H1 (cell line): Measurements from ENCODE around the gene VOPP1. TPM values are rescaled to one million over a fixed set of nuclear protein-coding genes. Genes with fewer than 3 reads are reported as not detected.

Experiments used
- CTCF ChIA-PET: fragments of 300-600 bp; sonication (Branson Sonifier 250); formaldehyde crosslinking; loops from one replicate; lab custom pipeline; 2021; ENCODE audit not compliant: partially characterized antibody; lab: Charles Lee
- POLR2A ChIA-PET: fragments of 300-600 bp; sonication (Branson Sonifier 250); formaldehyde crosslinking; loops from one replicate; lab custom pipeline; 2021; ENCODE audit warnings: inconsistent platforms; ENCODE audit not compliant: partially characterized antibody; lab: Charles Lee
- DNase-seq, 2 experiments: peaks; one replicate each; pipeline versions ENCODE4 v3.0.0 to v3.0.0-alpha.2; 2010 to 2022; ENCODE audit warnings: low spot score in 2 of 2, low read depth in 1 of 2, mixed read lengths in 1 of 2
- FAIRE-seq: peaks from 2 replicates; lab custom pipeline; 2011; peaks lifted over from hg19 to GRCh38; lab: Jason Lieb, UNC
- H2AFZ ChIP-seq: 2 replicates; pipeline ENCODE4 v1.8.1; 2012; ENCODE audit warnings: low read length, inconsistent platforms
- H2AK5ac ChIP-seq: 2 replicates; pipeline ENCODE4 v1.6.1; 2013; ENCODE audit warnings: low read depth, low read length
- H2BK120ac ChIP-seq: replicated peaks from 2 replicates; pipeline ENCODE3; 2013; ENCODE audit warnings: low read depth, low read length, inconsistent platforms
- H2BK12ac ChIP-seq: 2 replicates; pipeline ENCODE4 v1.6.1; 2013; ENCODE audit warnings: low read depth, low read length
- H2BK15ac ChIP-seq: 2 replicates; pipeline ENCODE4 v1.6.1; 2013; ENCODE audit warnings: low read length
- H2BK20ac ChIP-seq: 2 replicates; pipeline ENCODE4 v1.6.1; 2013; ENCODE audit warnings: low read length
- H2BK5ac ChIP-seq: 2 replicates; pipeline ENCODE4 v1.6.1; 2013; ENCODE audit warnings: low read depth, low read length
- H3K14ac ChIP-seq: 2 replicates; pipeline ENCODE4 v1.6.1; 2013; ENCODE audit warnings: inconsistent platforms; ENCODE audit not compliant: insufficient read length
- H3K18ac ChIP-seq: 2 replicates; pipeline ENCODE4 v1.6.1; 2013; ENCODE audit warnings: low read length; ENCODE audit errors: extremely low read depth
- H3K23ac ChIP-seq: 2 replicates; pipeline ENCODE4 v1.6.1; 2013; ENCODE audit warnings: inconsistent platforms; ENCODE audit not compliant: insufficient read length
- H3K23me2 ChIP-seq: 2 replicates; pipeline ENCODE4 v1.6.1; 2013; ENCODE audit warnings: low read depth, low read length
- H3K27ac ChIP-seq: 2 replicates; pipeline ENCODE4 v1.6.1; 2011; ENCODE audit warnings: low read depth, low read length, inconsistent platforms
- H3K27me3 ChIP-seq, 4 experiments: replicated peaks in 1 of 4; 1 replicate in 1 of 4; 2 replicates in 3 of 4; pipeline versions ENCODE4 v1.6.1 to v1.8.1; 2011 to 2013; ENCODE audit warnings: low read length in 3 of 4, mild to moderate bottlenecking in 3 of 4, inconsistent platforms in 2 of 4, mixed read lengths in 2 of 4, moderate library complexity in 1 of 4; ENCODE audit not compliant: control insufficient read depth in 3 of 4, insufficient read depth in 3 of 4; ENCODE audit errors: extremely low read depth in 1 of 4
- H3K36me3 ChIP-seq, 4 experiments: 2 replicates each; pipeline versions ENCODE4 v1.6.1 to v1.8.1; 2011 to 2013; ENCODE audit warnings: mild to moderate bottlenecking in 4 of 4, low read length in 3 of 4, moderate library complexity in 2 of 4, control low read depth in 1 of 4, inconsistent platforms in 1 of 4; ENCODE audit not compliant: insufficient read depth in 4 of 4, control insufficient read depth in 2 of 4
- H3K4ac ChIP-seq: replicated peaks from 2 replicates; pipeline ENCODE3; 2013; ENCODE audit warnings: low read length, low read depth, mixed read lengths, inconsistent platforms; ENCODE audit not compliant: insufficient read length
- H3K4me1 ChIP-seq, 4 experiments: replicated peaks in 1 of 4; 1 replicate in 1 of 4; 2 replicates in 3 of 4; pipeline versions ENCODE4 v1.6.1 to v1.8.1; 2011 to 2013; ENCODE audit warnings: low read length in 3 of 4, inconsistent platforms in 2 of 4, mixed read lengths in 1 of 4; ENCODE audit not compliant: insufficient read depth in 4 of 4, control insufficient read depth in 3 of 4
- H3K4me2 ChIP-seq, 2 experiments: 2 replicates each; pipeline versions ENCODE4 v1.6.1 to v1.8.1; 2011 to 2013; ENCODE audit warnings: low read depth in 2 of 2, low read length in 2 of 2, control low read depth in 1 of 2, inconsistent platforms in 1 of 2, mild to moderate bottlenecking in 1 of 2; ENCODE audit not compliant: insufficient read depth in 1 of 2
- H3K4me3 ChIP-seq, 4 experiments: fragments of 200-600, 300-600 bp in 1 of 4; sonication (generic), shearing (Covaris generic), sonication (Bioruptor Twin) in 1 of 4; 2 replicates each; pipeline versions ENCODE4 v1.5.1 to v1.8.1; 2011 to 2016; ENCODE audit warnings: low read length in 4 of 4, low read depth in 3 of 4, control low read depth in 2 of 4, inconsistent platforms in 2 of 4, mild to moderate bottlenecking in 2 of 4, mixed read lengths in 1 of 4, moderate library complexity in 1 of 4; ENCODE audit not compliant: insufficient read depth in 2 of 4; ENCODE audit errors: extremely low read depth in 1 of 4
- H3K56ac ChIP-seq: replicated peaks from 2 replicates; pipeline ENCODE3; 2013; ENCODE audit warnings: low read depth, mild to moderate bottlenecking, mixed read lengths, low read length, inconsistent platforms; ENCODE audit not compliant: insufficient read length
- H3K79me1 ChIP-seq: 2 replicates; pipeline ENCODE4 v1.6.1; 2013; ENCODE audit warnings: low read depth, low read length, control low read depth
- H3K79me2 ChIP-seq, 2 experiments: 2 replicates each; pipeline versions ENCODE4 v1.6.1 to v1.8.1; 2012 to 2013; ENCODE audit warnings: low read length in 2 of 2, mild to moderate bottlenecking in 2 of 2, inconsistent platforms in 1 of 2; ENCODE audit not compliant: insufficient read depth in 2 of 2, control insufficient read depth in 1 of 2
- H3K9ac ChIP-seq, 4 experiments: replicated peaks in 1 of 4; 1 replicate in 1 of 4; 2 replicates in 3 of 4; pipeline versions ENCODE4 v1.6.1 to v1.8.1; 2011 to 2013; ENCODE audit warnings: low read depth in 3 of 4, low read length in 3 of 4, control low read depth in 2 of 4, mild to moderate bottlenecking in 2 of 4, moderate library complexity in 2 of 4, inconsistent platforms in 1 of 4; ENCODE audit errors: extremely low read depth in 1 of 4
- H3K9me3 ChIP-seq, 2 experiments: 2 replicates each; pipeline versions ENCODE4 v1.6.1 to v1.8.1; 2012 to 2013; ENCODE audit warnings: mild to moderate bottlenecking in 2 of 2, moderate library complexity in 2 of 2, control low read depth in 1 of 2, inconsistent platforms in 1 of 2, low read depth in 1 of 2, low read length in 1 of 2, mixed read lengths in 1 of 2; ENCODE audit not compliant: insufficient read depth in 2 of 2
- H4K20me1 ChIP-seq, 2 experiments: replicated peaks in 1 of 2; 2 replicates each; pipeline versions ENCODE3 to v1.8.1; 2011 to 2013; ENCODE audit warnings: inconsistent platforms in 2 of 2, low read length in 2 of 2, mild to moderate bottlenecking in 1 of 2; ENCODE audit not compliant: insufficient read depth in 2 of 2, control insufficient read depth in 1 of 2
- H4K5ac ChIP-seq: 2 replicates; pipeline ENCODE4 v1.6.1; 2013; ENCODE audit warnings: low read length, low read depth, mixed read lengths, inconsistent platforms; ENCODE audit not compliant: insufficient read length
- H4K8ac ChIP-seq: 2 replicates; pipeline ENCODE4 v1.8.0; 2013; ENCODE audit warnings: mild to moderate bottlenecking, moderate library complexity, low read length, inconsistent platforms; ENCODE audit not compliant: insufficient read depth; ENCODE audit errors: extremely low read depth
- H4K91ac ChIP-seq: replicated peaks from 2 replicates; pipeline ENCODE3; 2013; ENCODE audit warnings: low read length, mixed read lengths, inconsistent platforms; ENCODE audit not compliant: insufficient read length
- BCL11A ChIP-seq, 2 experiments: IDR thresholded peaks; one replicate each; pipeline ENCODE4 v1.6.1; 2011; ENCODE audit warnings: low read depth in 2 of 2, low read length in 2 of 2, mild to moderate bottlenecking in 2 of 2
- EZH2 ChIP-seq: fragments of 200-600 bp; sonication (generic); IDR thresholded peaks from 2 replicates; pipeline ENCODE4 v1.7.1; 2012; ENCODE audit warnings: low read depth, mild to moderate bottlenecking, moderate library complexity, low read length, inconsistent platforms; ENCODE audit not compliant: severe bottlenecking
- HDAC6 ChIP-seq: IDR thresholded peaks from one replicate; pipeline ENCODE4 v1.7.1; 2012; ENCODE audit warnings: low read depth, mild to moderate bottlenecking, inconsistent platforms, low read length, moderate library complexity
- JUN ChIP-seq: IDR thresholded peaks from 2 replicates; pipeline ENCODE4 v1.6.1; 2011; ENCODE audit warnings: low read depth, mild to moderate bottlenecking, improper control_type of control experiment, low read length
- POU5F1 ChIP-seq: IDR thresholded peaks from 2 replicates; pipeline ENCODE4 v1.6.1; 2011; ENCODE audit warnings: low read depth, mild to moderate bottlenecking, low read length, moderate library complexity
- RFX5 ChIP-seq: IDR thresholded peaks from 2 replicates; pipeline ENCODE4 v1.6.1; 2011; ENCODE audit warnings: low read depth, low read length, improper control_type of control experiment, borderline replicate concordance
- SIRT6 ChIP-seq: IDR thresholded peaks from one replicate; pipeline ENCODE4 v1.7.1; 2012; ENCODE audit warnings: low read length, inconsistent platforms
- SP1 ChIP-seq: IDR thresholded peaks from 2 replicates; pipeline ENCODE4 v1.6.1; 2011; ENCODE audit warnings: low read depth, low read length
- WGBS, 2 experiments: shearing (Covaris generic) in 1 of 2; methylation state at CpG; one replicate each; pipeline versions ENCODE4 v1.1.6 to v1.1.7; 2013 to 2015; ENCODE audit warnings: low lambda C conversion rate in 2 of 2, mixed read lengths in 2 of 2, inconsistent platforms in 1 of 2, low coverage in 1 of 2, missing lambda C conversion rate in 1 of 2; ENCODE audit not compliant: insufficient replicate concordance in 2 of 2, insufficient coverage in 1 of 2, insufficient read length in 1 of 2; ENCODE audit errors: extremely low coverage in 1 of 2, missing lambda C conversion rate in 1 of 2; 5-methylcytosine and 5-hydroxymethylcytosine counted together
- polyA plus RNA-seq, 7 experiments: library from polyadenylated mRNA; depleted of rRNA in 3 of 7; stranded (reverse) in 5 of 7; unstranded in 2 of 7; fragments of >200 nt in 5 of 7; fragments of 200-250 nt in 2 of 7; gene quantifications; 1 replicate in 5 of 7; 2 replicates in 1 of 7; 4 replicates in 1 of 7; pipeline versions ENCODE4 v1.2.1 to v1.2.3, GENCODE V29; 2011 to 2013; ENCODE audit warnings: missing spikeins in 2 of 7, mixed read lengths in 2 of 7
- total RNA-seq: library from RNA; stranded (reverse); fragmentation: NEBNext Ultra II Directional; extraction: Animal tissue kit (Norgen Biotek cat#: 25700); gene quantifications from 2 replicates; pipeline ENCODE4 v1.2.1, GENCODE V29; 2021
- TF ChIP-seq, protein P1 (sequence below): IDR thresholded peaks from 2 replicates; pipeline ENCODE4 v1.6.1; 2011; ENCODE audit warnings: low read length, improper control_type of control experiment

Gene VOPP1
- total and polyA plus RNA-seq, 2 of the 8 experiments (the other 6 are each of a cell fraction or from before 2014, with no cell fraction given): 44.7 to 83.0 TPM

DNA sequence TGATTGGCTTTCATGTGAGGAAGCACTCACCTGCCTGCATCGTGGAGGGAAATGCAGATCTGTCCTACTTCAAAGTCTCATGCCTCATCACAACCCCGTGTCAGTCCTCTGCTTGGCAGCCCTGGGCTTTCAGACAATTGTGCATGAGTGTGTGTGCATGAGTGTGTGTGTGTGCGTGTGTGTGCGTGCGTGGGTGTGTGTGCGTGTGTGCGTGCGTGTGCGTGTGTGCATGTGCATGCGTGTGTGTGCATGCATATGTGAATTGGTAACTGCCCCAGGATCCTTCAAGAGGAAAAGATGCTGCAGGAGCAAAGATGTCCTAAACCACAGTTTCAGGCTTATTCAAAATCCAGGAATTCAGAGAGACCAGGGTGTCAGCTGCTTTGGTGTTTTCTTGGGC lies 135.8 kb downstream of the VOPP1 start:
- Histone ChIP-seq H3K23ac (no peak overlapping the region), H3K4me3 (no peak overlapping the region), H3K14ac (no peak overlapping the region), H3K4me2 (no peak overlapping the region), H3K4ac (no peak overlapping the region), H4K91ac (no peak overlapping the region), H3K4me1 (no peaks in the 10 kb centered on the region; a peak in 1 of 7 replicates), H2BK120ac (no peak overlapping the region), H4K5ac (no peak overlapping the region), H4K8ac (no peak overlapping the region), H3K23me2 (no peaks in the 10 kb centered on the region), H3K36me3 (no peaks in the 10 kb centered on the region), H2BK20ac (no peak overlapping the region), H3K27me3 (no peaks in the 10 kb centered on the region), H2AFZ (no peak overlapping the region), H4K20me1 (no peaks in the 10 kb centered on the region), H3K56ac (no peak overlapping the region), H3K27ac (no peak overlapping the region), H2AK5ac (no peak overlapping the region), H2BK15ac (no peak overlapping the region), H3K79me2 (no peaks in the 10 kb centered on the region), H2BK12ac (no peak overlapping the region), H3K79me1 (no peaks in the 10 kb centered on the region), H2BK5ac (no peak overlapping the region), H3K18ac (no peak overlapping the region), H3K9me3 (no peaks in the 10 kb centered on the region), H3K9ac (no peak overlapping the region)
- POLR2A ChIA-PET: no interaction called here
- CTCF ChIA-PET: interaction anchor here (1.0 to 5.2 kb wide), 4 partner anchors 13 to 157 kb away, joined by 3 to 23 read pairs (median 4); no protein-coding TSS in a partner anchor
- no peak for FAIRE-seq
- WGBS, 2 experiments: 85% methylated on average over 10 of the region's 10 CpGs; no CpG with 5 or more reads in 1 of the 2 experiments
- DNase-seq: no peak
- no peak for TF ChIP-seq RFX5
- no peak for TF ChIP-seq POU5F1
- no peak for TF ChIP-seq EZH2
- TF ChIP-seq SIRT6: no peak
- TF ChIP-seq JUN: no peak
- no peak for TF ChIP-seq HDAC6
- TF ChIP-seq, protein P1, sequence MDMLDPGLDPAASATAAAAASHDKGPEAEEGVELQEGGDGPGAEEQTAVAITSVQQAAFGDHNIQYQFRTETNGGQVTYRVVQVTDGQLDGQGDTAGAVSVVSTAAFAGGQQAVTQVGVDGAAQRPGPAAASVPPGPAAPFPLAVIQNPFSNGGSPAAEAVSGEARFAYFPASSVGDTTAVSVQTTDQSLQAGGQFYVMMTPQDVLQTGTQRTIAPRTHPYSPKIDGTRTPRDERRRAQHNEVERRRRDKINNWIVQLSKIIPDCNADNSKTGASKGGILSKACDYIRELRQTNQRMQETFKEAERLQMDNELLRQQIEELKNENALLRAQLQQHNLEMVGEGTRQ: no peak
- no peak for TF ChIP-seq SP1
- no peak for TF ChIP-seq BCL11A (IDR thresholded peaks at IDR 0.05; ENCODE audit: low read depth in 2 of 2, low read length in 2 of 2)
